ENCODE data around the gene MACROD2.

MACROD2 gene

DNA sequence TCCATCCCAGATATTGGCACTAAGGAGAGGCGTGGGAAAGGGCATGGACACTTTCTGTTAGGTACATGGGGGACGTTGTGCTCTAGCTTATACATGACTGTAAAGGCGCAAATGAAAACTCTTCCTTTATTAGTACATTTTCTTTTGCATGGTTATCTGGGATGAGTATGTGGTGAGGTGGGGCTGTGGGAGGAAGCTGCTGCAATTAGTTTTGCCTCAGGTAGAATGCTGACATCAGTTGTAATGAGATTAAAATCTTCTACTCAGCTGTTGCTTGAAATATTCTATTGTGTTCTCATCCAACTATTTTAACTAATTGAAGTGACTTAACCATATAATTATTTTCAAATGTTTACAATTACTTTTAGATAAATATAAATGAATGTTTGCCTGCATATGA is 560.4 kb downstream of the MACROD2 start:
- H3K27ac Mint-ChIP-seq: no peak overlapping the region

DNA sequence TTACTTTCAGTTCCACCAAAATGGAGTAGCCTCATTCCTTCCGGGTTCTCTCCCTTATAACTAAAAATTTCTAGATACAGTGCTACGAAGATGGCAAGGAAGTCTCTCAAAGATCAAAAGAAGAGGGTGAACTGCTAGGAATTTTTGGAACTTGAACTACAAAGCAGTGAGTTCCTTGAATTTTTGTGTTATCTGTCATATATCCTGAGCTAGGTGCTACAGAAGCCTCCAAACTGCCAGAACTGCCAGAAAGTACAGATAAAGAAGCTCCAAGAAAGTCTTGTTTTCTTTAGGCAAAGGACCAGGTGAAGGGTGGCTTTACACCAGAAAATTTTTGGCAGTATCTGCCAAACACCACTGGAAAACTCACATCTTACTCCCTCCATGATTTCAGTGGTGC is 560.9 kb downstream of the MACROD2 start:
- no peak overlapping the region for H3K27ac Mint-ChIP-seq
- no peaks in the 10 kb centered on the region for H3K36me3 Mint-ChIP-seq (ENCODE audit: low read depth)
- H3K27me3 Mint-ChIP-seq (ENCODE audit: low read depth): no peaks in the 10 kb centered on the region
- no peak overlapping the region for H3K4me3 Mint-ChIP-seq
- H3K9me3 Mint-ChIP-seq: no peaks in the 10 kb centered on the region
- no peaks in the 10 kb centered on the region for H3K4me1 Mint-ChIP-seq (ENCODE audit: low read depth)

More for the DNA sequence above, 560.4 kb downstream of the MACROD2 start:
- Mint-ChIP-seq H3K36me3 (ENCODE audit: low read depth) (no peaks in the 10 kb centered on the region), H3K4me1 (ENCODE audit: low read depth) (no peaks in the 10 kb centered on the region), H3K9me3 (no peaks in the 10 kb centered on the region), H3K27me3 (ENCODE audit: low read depth) (no peaks in the 10 kb centered on the region), H3K4me3 (no peak overlapping the region)

DNA sequence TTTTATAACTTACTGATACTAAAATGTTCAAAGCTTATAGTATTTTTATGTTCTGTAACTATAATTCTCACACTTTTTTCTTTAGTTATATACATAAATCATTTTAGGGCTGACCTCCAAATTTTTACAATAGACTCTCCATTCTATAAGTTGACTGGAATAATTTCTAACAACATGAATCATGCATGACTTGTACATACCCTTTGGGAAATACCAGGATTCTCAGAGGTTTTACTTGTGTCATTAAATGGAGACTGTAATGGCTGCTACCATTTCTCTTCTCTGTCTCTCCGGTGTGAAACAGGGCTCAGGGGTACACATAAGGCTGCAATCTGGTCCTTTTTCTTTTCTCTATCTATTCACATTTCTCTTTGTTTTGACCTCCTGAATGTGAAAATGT is 564.3 kb downstream of the MACROD2 start:
- no peak overlapping the region for H3K4me3 Mint-ChIP-seq
- no peaks in the 10 kb centered on the region for H3K27me3 Mint-ChIP-seq (ENCODE audit: low read depth)
- no peaks in the 10 kb centered on the region for H3K36me3 Mint-ChIP-seq (ENCODE audit: low read depth)
- peaks cover 10% of the 10 kb centered on the region for H3K9me3 Mint-ChIP-seq
- no peak overlapping the region for H3K27ac Mint-ChIP-seq
- no peaks in the 10 kb centered on the region for H3K4me1 Mint-ChIP-seq (ENCODE audit: low read depth)

DNA sequence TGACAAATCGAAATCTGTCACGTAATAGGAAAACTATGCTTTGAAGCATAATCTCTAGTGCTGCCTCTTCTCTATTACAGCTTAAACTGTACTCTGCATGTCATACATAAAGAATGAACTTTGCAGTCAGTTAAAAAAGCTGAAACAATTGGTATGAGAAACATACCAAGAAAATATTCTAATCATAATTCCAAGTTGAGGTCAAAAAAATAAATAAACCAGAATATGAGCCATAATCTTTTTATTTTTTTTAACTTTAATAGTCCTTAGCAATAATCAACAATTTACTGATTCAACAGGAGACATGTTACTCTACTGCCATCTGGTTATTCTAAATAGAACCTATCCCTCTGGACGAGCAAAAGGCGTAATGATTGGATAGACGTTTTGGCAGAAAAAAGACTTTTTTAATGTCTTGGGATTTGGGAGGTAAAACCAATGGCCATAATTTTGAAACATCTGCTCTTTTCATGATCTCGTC is 566.5 kb downstream of the MACROD2 start:
- Mint-ChIP-seq H3K27ac (no peak overlapping the region), H3K9me3 (peaks cover 16% of the 10 kb centered on the region), H3K4me3 (no peak overlapping the region), H3K4me1 (ENCODE audit: low read depth) (no peaks in the 10 kb centered on the region), H3K36me3 (ENCODE audit: low read depth) (no peaks in the 10 kb centered on the region), H3K27me3 (ENCODE audit: low read depth) (no peaks in the 10 kb centered on the region)

GRCh38 chr20:14562981-14563380 is 567.7 kb downstream of the MACROD2 start:
- peaks cover 16% of the 10 kb centered on the region for H3K9me3 Mint-ChIP-seq
- no peaks in the 10 kb centered on the region for H3K4me1 Mint-ChIP-seq (ENCODE audit: low read depth)
- H3K36me3 Mint-ChIP-seq (ENCODE audit: low read depth): no peaks in the 10 kb centered on the region
- H3K4me3 Mint-ChIP-seq: no peak overlapping the region
- no peak overlapping the region for H3K27ac Mint-ChIP-seq
- H3K27me3 Mint-ChIP-seq (ENCODE audit: low read depth): no peaks in the 10 kb centered on the region

DNA sequence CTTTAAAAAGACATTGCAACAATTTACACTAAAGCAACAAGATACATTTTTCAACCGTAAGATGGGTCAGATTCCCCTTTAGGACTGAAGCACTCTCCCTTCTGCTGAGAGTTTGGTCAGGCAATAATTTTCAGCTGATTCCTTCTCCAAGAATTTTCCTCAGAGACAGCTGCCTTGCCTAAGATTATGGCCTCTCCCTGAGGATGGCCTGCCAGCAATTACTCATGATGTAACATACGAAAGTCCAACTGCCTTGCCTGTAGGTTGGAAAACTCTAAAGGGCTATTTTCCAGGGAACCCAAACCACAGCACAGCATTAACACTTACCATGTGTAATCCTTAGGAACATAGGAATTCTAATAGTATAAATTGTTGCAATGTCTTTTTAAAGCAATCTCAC is 571.2 kb downstream of the MACROD2 start:
- Mint-ChIP-seq H3K27me3 (ENCODE audit: low read depth) (no peaks in the 10 kb centered on the region), H3K27ac (no peak overlapping the region), H3K4me3 (no peak overlapping the region), H3K9me3 (peaks cover 16% of the 10 kb centered on the region), H3K4me1 (ENCODE audit: low read depth) (no peaks in the 10 kb centered on the region), H3K36me3 (ENCODE audit: low read depth) (no peaks in the 10 kb centered on the region)

DNA sequence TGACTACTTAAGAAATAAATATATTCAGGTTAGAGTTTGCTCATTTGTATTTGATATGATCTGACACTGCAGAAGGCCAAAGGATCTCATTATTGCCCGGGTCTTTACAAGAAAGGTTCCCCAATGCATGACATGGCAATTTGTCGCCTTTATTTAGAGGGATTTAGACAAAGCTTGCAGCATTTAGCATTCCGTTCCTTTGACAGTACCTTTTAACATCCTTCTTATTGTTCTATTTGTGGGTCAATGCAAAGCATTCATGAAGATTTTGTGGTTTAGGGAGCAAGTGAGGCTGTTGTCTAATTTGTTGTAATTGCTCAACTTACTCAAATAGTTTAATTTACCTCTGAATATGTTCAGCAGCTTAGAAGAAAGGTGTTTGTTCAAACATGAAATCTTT is 572.9 kb downstream of the MACROD2 start:
- no peaks in the 10 kb centered on the region for H3K36me3 Mint-ChIP-seq (ENCODE audit: low read depth)
- H3K9me3 Mint-ChIP-seq: peaks cover 10% of the 10 kb centered on the region
- no peak overlapping the region for H3K27ac Mint-ChIP-seq
- no peaks in the 10 kb centered on the region for H3K27me3 Mint-ChIP-seq (ENCODE audit: low read depth)
- H3K4me1 Mint-ChIP-seq (ENCODE audit: low read depth): no peaks in the 10 kb centered on the region
- H3K4me3 Mint-ChIP-seq: no peak overlapping the region

DNA sequence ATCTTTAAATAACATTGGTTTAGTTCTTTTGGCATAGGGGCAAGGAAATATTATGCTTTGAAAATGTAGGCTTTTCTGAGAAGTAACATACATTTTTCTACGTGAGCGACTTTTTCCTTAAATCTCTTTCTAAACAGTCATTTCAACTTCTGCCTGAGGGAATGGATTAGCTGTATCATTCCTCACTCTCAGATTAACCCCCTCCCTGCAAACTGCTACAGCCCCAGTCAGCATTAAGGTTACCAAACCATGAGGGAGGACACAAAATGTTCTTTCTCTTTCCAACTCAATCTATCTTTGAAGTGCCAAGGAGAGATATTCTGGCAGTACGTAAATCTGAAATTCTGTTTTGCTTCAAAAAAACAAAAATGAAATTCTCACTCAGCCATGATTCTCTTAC is 573.4 kb downstream of the MACROD2 start:
- Mint-ChIP-seq H3K9me3 (peaks cover 9% of the 10 kb centered on the region), H3K4me1 (ENCODE audit: low read depth) (no peaks in the 10 kb centered on the region), H3K27ac (no peak overlapping the region), H3K36me3 (ENCODE audit: low read depth) (no peaks in the 10 kb centered on the region), H3K4me3 (no peak overlapping the region), H3K27me3 (ENCODE audit: low read depth) (no peaks in the 10 kb centered on the region)

DNA sequence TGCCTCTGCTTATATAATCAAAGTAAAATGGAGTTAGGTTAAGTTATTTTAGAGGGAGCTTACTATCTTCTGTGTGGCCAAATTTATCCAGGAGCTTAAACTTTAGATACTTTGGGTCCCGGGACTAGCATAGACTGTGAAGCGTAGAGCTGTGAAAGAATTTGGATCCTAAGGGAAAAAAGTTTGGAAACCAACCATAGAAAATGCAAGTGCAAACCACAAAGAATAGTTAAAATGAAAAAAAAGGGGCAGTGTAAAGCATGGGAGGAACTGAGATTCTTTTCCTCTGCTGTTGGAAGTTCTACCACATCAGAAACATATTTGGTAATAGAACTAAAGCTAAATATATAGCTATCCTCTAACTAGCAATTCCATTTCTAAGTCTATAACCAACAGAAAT is 574.3 kb downstream of the MACROD2 start:
- Mint-ChIP-seq H3K27ac (no peak overlapping the region), H3K9me3 (peaks cover 6% of the 10 kb centered on the region), H3K4me3 (no peak overlapping the region), H3K36me3 (ENCODE audit: low read depth) (no peaks in the 10 kb centered on the region), H3K4me1 (ENCODE audit: low read depth) (no peaks in the 10 kb centered on the region), H3K27me3 (ENCODE audit: low read depth) (no peaks in the 10 kb centered on the region)

DNA sequence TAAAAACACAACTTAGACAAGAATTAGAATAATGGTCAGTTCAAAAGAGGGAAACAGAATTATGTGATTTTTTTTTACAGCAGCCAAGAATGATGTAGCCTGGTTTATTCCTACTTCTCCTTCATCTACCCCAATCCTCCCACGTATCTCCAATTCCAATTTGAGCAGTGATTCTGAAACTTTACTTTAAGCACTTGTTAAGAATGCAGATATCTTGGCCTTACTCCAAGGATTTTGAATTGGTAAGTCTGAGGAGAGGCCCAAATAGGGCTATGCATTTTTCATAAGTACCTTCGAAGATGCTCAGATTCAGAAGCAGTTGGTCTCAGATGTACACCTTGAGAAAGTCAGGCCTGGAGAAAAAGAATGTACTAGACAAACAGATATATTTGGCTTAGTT is 575.5 kb downstream of the MACROD2 start:
- H3K4me3 Mint-ChIP-seq: no peak overlapping the region
- peaks cover 3% of the 10 kb centered on the region for H3K9me3 Mint-ChIP-seq
- H3K27me3 Mint-ChIP-seq (ENCODE audit: low read depth): no peaks in the 10 kb centered on the region
- H3K4me1 Mint-ChIP-seq (ENCODE audit: low read depth): no peaks in the 10 kb centered on the region
- H3K27ac Mint-ChIP-seq: no peak overlapping the region
- H3K36me3 Mint-ChIP-seq (ENCODE audit: low read depth): no peaks in the 10 kb centered on the region

GRCh38 chr20:14573676-14574075 is 578.4 kb downstream of the MACROD2 start:
- Mint-ChIP-seq H3K4me3 (no peak overlapping the region), H3K9me3 (peaks cover 6% of the 10 kb centered on the region), H3K27me3 (ENCODE audit: low read depth) (no peaks in the 10 kb centered on the region), H3K36me3 (ENCODE audit: low read depth) (no peaks in the 10 kb centered on the region), H3K4me1 (ENCODE audit: low read depth) (no peaks in the 10 kb centered on the region), H3K27ac (no peak overlapping the region)

GRCh38 chr20:14576196-14576877 is 581.0 kb downstream of the MACROD2 start:
- Mint-ChIP-seq H3K27me3 (ENCODE audit: low read depth) (no peaks in the 10 kb centered on the region), H3K27ac (no peak overlapping the region), H3K9me3 (peaks cover 10% of the 10 kb centered on the region), H3K4me1 (ENCODE audit: low read depth) (no peaks in the 10 kb centered on the region), H3K36me3 (ENCODE audit: low read depth) (no peaks in the 10 kb centered on the region), H3K4me3 (no peak overlapping the region)

GRCh38 chr20:14580418-14581074 is 585.2 kb downstream of the MACROD2 start:
- Mint-ChIP-seq H3K9me3 (peaks cover 23% of the 10 kb centered on the region), H3K27ac (no peak overlapping the region), H3K4me3 (no peak overlapping the region), H3K36me3 (ENCODE audit: low read depth) (no peaks in the 10 kb centered on the region), H3K4me1 (ENCODE audit: low read depth) (no peaks in the 10 kb centered on the region), H3K27me3 (ENCODE audit: low read depth) (no peaks in the 10 kb centered on the region)

GRCh38 chr20:14581731-14582130 is 586.4 kb downstream of the MACROD2 start:
- H3K9me3 Mint-ChIP-seq: peaks cover 23% of the 10 kb centered on the region
- H3K27me3 Mint-ChIP-seq (ENCODE audit: low read depth): no peaks in the 10 kb centered on the region
- no peak overlapping the region for H3K27ac Mint-ChIP-seq
- no peaks in the 10 kb centered on the region for H3K4me1 Mint-ChIP-seq (ENCODE audit: low read depth)
- no peaks in the 10 kb centered on the region for H3K36me3 Mint-ChIP-seq (ENCODE audit: low read depth)
- H3K4me3 Mint-ChIP-seq: no peak overlapping the region

- no peaks in the 10 kb centered on the region for H3K36me3 Mint-ChIP-seq (ENCODE audit: low read depth)
- no peaks in the 10 kb centered on the region for H3K4me1 Mint-ChIP-seq (ENCODE audit: low read depth)
- H3K27me3 Mint-ChIP-seq (ENCODE audit: low read depth): no peaks in the 10 kb centered on the region
- no peak overlapping the region for H3K27ac Mint-ChIP-seq
- H3K4me3 Mint-ChIP-seq: no peak overlapping the region
- peaks cover 19% of the 10 kb centered on the region for H3K9me3 Mint-ChIP-seq
Observed at GRCh38 chr20:14582855-14583254, 587.5 kb downstream of the MACROD2 start.
